CD4-positive, CD25-positive, alpha-beta regulatory T cell (primary cell): ENCODE data around the gene EXOSC2. TPM values are rescaled to one million over a fixed set of nuclear protein-coding genes. Genes with fewer than 3 reads are reported as not detected.

Source experiments
- ATAC-seq, 2 donors: fragments of 150-1000 bp; cut with Tn5 transposase; one replicate each; pipeline ENCODE4 v1.10.0; 2021; ENCODE audit warnings: low read depth in 2 of 2, moderate number of reproducible peaks in 2 of 2, moderate library complexity in 1 of 2
- DNase-seq, 3 donors: peaks; one replicate each; pipeline versions ENCODE4 v3.0.0 to v3.0.0-alpha.2; 2012 to 2022; ENCODE audit warnings: mixed read lengths in 1 of 3
- H3K27ac ChIP-seq: one replicate; pipeline ENCODE4 v1.7.0; 2013; ENCODE audit warnings: mild to moderate bottlenecking, low read length; ENCODE audit not compliant: insufficient read depth, poor library complexity, severe bottlenecking
- H3K27me3 ChIP-seq: one replicate; pipeline ENCODE4 v1.7.0; 2013; ENCODE audit warnings: low read length; ENCODE audit not compliant: control insufficient read depth, insufficient read depth
- H3K36me3 ChIP-seq: one replicate; pipeline ENCODE4 v1.7.0; 2013; ENCODE audit warnings: mild to moderate bottlenecking, low read length, moderate library complexity; ENCODE audit not compliant: control insufficient read depth, insufficient read depth
- H3K4me1 ChIP-seq: 2 replicates; pipeline ENCODE4 v1.7.0; 2013; ENCODE audit warnings: mild to moderate bottlenecking, low read length; ENCODE audit not compliant: insufficient read depth, control insufficient read depth, poor library complexity, severe bottlenecking
- H3K4me3 ChIP-seq: one replicate; pipeline ENCODE4 v1.7.0; 2013; ENCODE audit warnings: low read depth, mild to moderate bottlenecking, low read length, moderate library complexity
- H3K9me3 ChIP-seq, 2 experiments: 1 replicate in 1 of 2; 2 replicates in 1 of 2; pipeline ENCODE4 v1.7.0; 2013; ENCODE audit warnings: low read length in 2 of 2, mild to moderate bottlenecking in 1 of 2, moderate library complexity in 1 of 2; ENCODE audit not compliant: control insufficient read depth in 2 of 2
- H3K27ac Mint-ChIP-seq, 3 donors: one replicate each; pipeline ENCODE4 v1.8.0; 2020 to 2022; ENCODE audit warnings: mild to moderate bottlenecking in 3 of 3, mixed read lengths in 3 of 3, moderate library complexity in 2 of 3
- H3K27me3 Mint-ChIP-seq: one replicate; pipeline ENCODE4 v1.8.0; 2022; ENCODE audit warnings: mild to moderate bottlenecking, mixed read lengths
- H3K36me3 Mint-ChIP-seq: one replicate; pipeline ENCODE4 v1.8.0; 2020; ENCODE audit warnings: mixed read lengths
- H3K4me1 Mint-ChIP-seq, 4 donors: one replicate each; pipeline ENCODE4 v1.8.0; 2020 to 2022; ENCODE audit warnings: mixed read lengths in 4 of 4, mild to moderate bottlenecking in 1 of 4
- H3K4me3 Mint-ChIP-seq, 4 donors: one replicate each; pipeline ENCODE4 v1.8.0; 2020 to 2022; ENCODE audit warnings: mild to moderate bottlenecking in 4 of 4, mixed read lengths in 4 of 4, moderate library complexity in 3 of 4
- H3K9me3 Mint-ChIP-seq, 7 donors: one replicate each; pipeline ENCODE4 v1.8.0; 2020 to 2022; ENCODE audit warnings: mixed read lengths in 7 of 7, mild to moderate bottlenecking in 3 of 7, moderate library complexity in 2 of 7
- polyA plus RNA-seq, 4 donors: library from polyadenylated mRNA; unstranded; fragments of 300-500 nt; fragmentation: Illumina TruSeq; gene quantifications; one replicate each; pipeline ENCODE4 v1.2.3, GENCODE V29; 2021
- total RNA-seq: library from RNA; stranded (reverse); gene quantifications from one replicate; pipeline ENCODE4 v1.2.3, GENCODE V29; 2022

Gene EXOSC2
- total and polyA plus RNA-seq, 5 donors from 2014 or later, result 24.1 to 47.1 (median 28.6) TPM

DNA sequence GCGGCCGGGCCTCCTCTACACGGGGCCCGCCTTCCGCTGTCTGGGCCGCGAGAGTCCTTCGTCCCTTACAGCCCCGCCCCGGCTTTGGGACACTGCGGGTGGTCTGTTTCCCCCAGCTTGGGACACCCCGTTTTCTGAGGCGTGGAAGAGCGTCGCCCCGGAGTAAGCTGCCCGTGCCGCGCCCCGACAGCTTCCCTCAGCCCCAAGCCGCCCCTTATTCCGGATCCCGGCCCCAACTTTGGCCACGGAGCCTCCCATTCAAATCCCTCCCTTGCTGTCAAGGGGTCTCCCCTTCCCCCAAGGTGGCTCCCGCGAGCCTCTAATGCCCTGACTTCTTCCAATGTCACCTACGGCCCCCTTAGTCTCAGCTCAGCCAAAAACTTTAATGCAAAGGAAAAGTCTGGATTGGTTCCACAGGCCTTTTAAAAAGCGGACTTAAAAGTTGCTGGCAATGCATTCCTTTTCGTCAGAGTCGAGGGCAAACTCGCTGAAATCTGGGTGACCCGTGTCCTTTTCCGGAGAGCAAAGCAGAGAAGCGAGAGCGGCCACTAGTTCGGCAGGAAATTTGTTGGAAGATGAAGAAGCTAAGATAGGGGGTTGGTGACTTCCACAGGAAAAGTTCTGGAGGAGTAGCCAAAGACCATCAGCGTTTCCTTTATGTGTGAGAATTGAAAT is 19.8 kb downstream of the EXOSC2 start:
- ATAC-seq, result no peak
- peaks cover 5% of the 10 kb centered on the region for H3K27me3 Mint-ChIP-seq
- peak overlapping the region; percentile 57 to 95 (median 94) for H3K27ac Mint-ChIP-seq

DNA sequence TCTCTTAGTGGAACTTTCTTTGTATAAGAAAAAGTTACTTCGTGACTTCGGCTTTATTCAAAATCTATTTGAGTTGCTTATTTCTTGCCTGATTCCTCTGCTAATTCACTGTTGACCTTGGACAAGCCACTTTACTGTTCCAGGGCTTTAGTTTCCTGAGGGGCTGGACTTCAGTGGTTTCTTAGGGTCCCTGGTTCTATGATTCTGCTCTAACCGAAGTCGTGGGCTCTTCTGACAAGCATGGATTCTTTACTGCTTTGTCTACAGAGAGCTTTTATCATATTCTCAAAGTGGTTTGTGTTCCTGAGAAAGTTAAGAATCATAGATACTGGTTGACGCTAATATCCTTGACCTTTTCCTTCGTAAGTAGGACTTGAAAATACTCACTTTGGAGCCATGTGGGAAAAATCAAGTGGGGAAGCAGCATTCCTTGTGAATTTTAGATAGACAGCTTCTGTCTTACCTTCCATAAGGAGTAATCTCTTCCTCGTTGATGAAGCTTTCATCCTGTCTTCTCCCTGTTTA is 21.1 kb downstream of the EXOSC2 start:
- peak overlapping the region; percentile 44 to 79 (median 67) for H3K27ac Mint-ChIP-seq
- peaks cover 5% of the 10 kb centered on the region for H3K36me3 Mint-ChIP-seq
- ATAC-seq, result no peak
- H3K9me3 Mint-ChIP-seq, result peaks cover 0 to 1% (median 0%) of the 10 kb centered on the region in 7 donors
- no peak for DNase-seq
- peak overlapping the region; percentile 85 for H3K4me3 ChIP-seq
- peak overlapping the region; percentile 86 to 98 (median 94) for H3K4me3 Mint-ChIP-seq
- peaks cover 5% of the 10 kb centered on the region for H3K27me3 Mint-ChIP-seq
- no peaks in the 10 kb centered on the region for H3K9me3 ChIP-seq
- no peaks in the 10 kb centered on the region for H3K27me3 ChIP-seq
- peaks cover 39% of the 10 kb centered on the region for H3K4me1 ChIP-seq
- H3K36me3 ChIP-seq, result no peaks in the 10 kb centered on the region
- H3K4me1 Mint-ChIP-seq, result peaks cover 20 to 52% (median 36%) of the 10 kb centered on the region in 4 donors
- H3K27ac ChIP-seq, result no peak overlapping the region

More for the DNA sequence above, 19.8 kb downstream of the EXOSC2 start:
- peak overlapping the region; percentile 86 to 98 (median 94) for H3K4me3 Mint-ChIP-seq
- Histone ChIP-seq H3K4me3 (peak overlapping the region; percentile 85), H3K36me3 (no peaks in the 10 kb centered on the region), H3K27me3 (no peaks in the 10 kb centered on the region), H3K27ac (peak overlapping the region; percentile 98), H3K9me3 (no peaks in the 10 kb centered on the region), H3K4me1 (peaks cover 39% of the 10 kb centered on the region)
- no peaks in the 10 kb centered on the region for H3K36me3 Mint-ChIP-seq
- H3K9me3 Mint-ChIP-seq, result peaks cover 0 to 1% (median 0%) of the 10 kb centered on the region in 7 donors
- peak in 1 of 3 donors; percentile 20 for DNase-seq
- peaks cover 20 to 46% (median 31%) of the 10 kb centered on the region in 4 donors for H3K4me1 Mint-ChIP-seq

DNA sequence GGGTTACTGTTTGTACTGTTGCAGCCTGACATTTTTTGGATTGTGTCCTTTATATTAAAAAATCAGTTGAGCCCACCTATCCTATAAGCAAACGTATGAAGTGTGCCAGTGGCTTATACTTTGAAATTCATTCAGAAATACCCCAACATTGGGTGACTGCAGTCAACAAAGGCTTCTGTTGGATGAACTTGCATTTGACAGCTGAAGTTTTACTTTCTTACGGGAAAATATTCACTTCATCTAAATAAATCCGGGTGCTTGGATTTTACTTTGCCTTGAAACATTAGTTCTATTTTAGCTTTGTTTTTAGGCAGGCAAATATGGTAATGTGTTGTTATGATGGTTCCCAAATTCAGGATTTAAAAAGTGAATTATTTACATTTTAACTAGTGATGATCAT is 21.7 kb downstream of the EXOSC2 start:
- Mint-ChIP-seq H3K9me3 (peaks cover 0 to 1% (median 0%) of the 10 kb centered on the region in 7 donors), H3K36me3 (peaks cover 5% of the 10 kb centered on the region), H3K27me3 (peaks cover 5% of the 10 kb centered on the region), H3K4me1 (peaks cover 24 to 57% (median 40%) of the 10 kb centered on the region in 4 donors), H3K4me3 (peak overlapping the region; percentile 86 to 98 (median 94)), H3K27ac (peak overlapping the region in 1 of 3 donors; percentile 67)
- H3K9me3 ChIP-seq, result no peaks in the 10 kb centered on the region
- no peak for ATAC-seq
- peak overlapping the region; percentile 85 for H3K4me3 ChIP-seq
- no peaks in the 10 kb centered on the region for H3K27me3 ChIP-seq
- DNase-seq, result no peak
- no peak overlapping the region for H3K27ac ChIP-seq
- peaks cover 39% of the 10 kb centered on the region for H3K4me1 ChIP-seq
- no peaks in the 10 kb centered on the region for H3K36me3 ChIP-seq

DNA sequence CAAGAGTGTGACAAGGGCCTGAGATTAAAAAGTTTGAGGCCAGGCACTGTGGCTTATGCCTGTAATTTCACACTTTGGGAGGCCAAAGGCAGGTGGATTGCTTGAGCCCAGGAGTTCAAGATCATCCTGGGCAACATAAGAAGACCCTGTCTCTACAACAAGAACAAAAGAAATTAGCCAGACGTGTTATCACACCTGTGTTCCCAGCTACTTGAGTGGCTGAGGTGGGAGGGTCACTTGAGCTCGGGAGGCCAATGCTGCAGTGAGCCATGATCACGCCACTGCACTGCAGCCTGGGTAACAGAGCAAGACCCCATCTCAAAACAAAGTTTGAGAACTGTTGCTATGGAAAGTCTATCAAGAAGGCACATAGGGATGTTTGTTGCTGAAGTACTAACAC is 25.0 kb downstream of the EXOSC2 start:
- H3K27ac ChIP-seq, result no peak overlapping the region
- ATAC-seq (no peak), DNase-seq (no peak)
- H3K4me1 ChIP-seq, result peaks cover 29% of the 10 kb centered on the region
- Mint-ChIP-seq H3K9me3 (no peaks in the 10 kb centered on the region), H3K27me3 (no peaks in the 10 kb centered on the region), H3K36me3 (peaks cover 11% of the 10 kb centered on the region), H3K27ac (no peak overlapping the region), H3K4me1 (peaks cover 31 to 54% (median 42%) of the 10 kb centered on the region in 4 donors), H3K4me3 (no peak overlapping the region)
- no peaks in the 10 kb centered on the region for H3K36me3 ChIP-seq
- no peaks in the 10 kb centered on the region for H3K9me3 ChIP-seq
- H3K27me3 ChIP-seq, result no peaks in the 10 kb centered on the region
- H3K4me3 ChIP-seq, result no peak overlapping the region

- H3K27ac ChIP-seq, result no peak overlapping the region
- ATAC-seq, result no peak
- no peaks in the 10 kb centered on the region for H3K9me3 Mint-ChIP-seq
Observed at GRCh38 chr9:130720762-130721161, 27.2 kb downstream of the EXOSC2 start.

DNA sequence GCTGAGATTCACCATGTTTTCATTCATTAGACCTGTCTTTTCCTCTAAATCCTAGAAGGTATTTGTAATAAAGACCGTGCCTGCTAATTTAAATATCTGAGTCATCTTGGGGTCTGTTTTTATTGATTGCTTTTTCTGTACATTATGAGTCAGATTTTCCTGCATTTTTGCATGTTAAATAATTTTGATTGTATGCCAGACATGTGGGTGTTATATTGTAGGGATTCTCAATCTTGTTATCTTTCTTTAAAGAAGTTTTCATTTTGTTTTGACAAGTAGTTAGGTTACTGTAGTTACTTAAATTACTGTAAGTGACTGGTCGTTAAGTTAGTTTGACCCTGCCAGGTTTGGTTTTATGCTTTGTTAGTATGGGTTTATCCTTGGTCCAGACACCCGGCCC is 35.1 kb downstream of the EXOSC2 start:
- Mint-ChIP-seq H3K36me3 (peaks cover 5% of the 10 kb centered on the region), H3K4me3 (no peak overlapping the region), H3K27ac (peak overlapping the region in 1 of 3 donors; percentile 4), H3K27me3 (no peaks in the 10 kb centered on the region), H3K9me3 (peaks cover 0 to 1% (median 0%) of the 10 kb centered on the region in 7 donors), H3K4me1 (peaks cover 25 to 39% (median 28%) of the 10 kb centered on the region in 4 donors)
- Histone ChIP-seq H3K27me3 (no peaks in the 10 kb centered on the region), H3K4me3 (no peak overlapping the region), H3K27ac (no peak overlapping the region), H3K9me3 (no peaks in the 10 kb centered on the region), H3K36me3 (no peaks in the 10 kb centered on the region), H3K4me1 (no peaks in the 10 kb centered on the region)
- DNase-seq, result no peak
- no peak for ATAC-seq

More at GRCh38 chr9:130720762-130721161, 27.2 kb downstream of the EXOSC2 start:
- Mint-ChIP-seq H3K27me3 (no peaks in the 10 kb centered on the region), H3K27ac (peak overlapping the region in 1 of 3 donors; percentile 30), H3K4me1 (peaks cover 17 to 34% (median 25%) of the 10 kb centered on the region in 4 donors), H3K36me3 (peaks cover 12% of the 10 kb centered on the region), H3K4me3 (peak overlapping the region in 1 of 4 donors; percentile 25)
- Histone ChIP-seq H3K4me1 (peaks cover 8% of the 10 kb centered on the region), H3K36me3 (no peaks in the 10 kb centered on the region), H3K4me3 (no peak overlapping the region), H3K9me3 (no peaks in the 10 kb centered on the region), H3K27me3 (no peaks in the 10 kb centered on the region)
- no peak for DNase-seq

- H3K4me3 Mint-ChIP-seq, result no peak overlapping the region
Observed at GRCh38 chr9:130729145-130729544, 35.6 kb downstream of the EXOSC2 start.

More at GRCh38 chr9:130729145-130729544, 35.6 kb downstream of the EXOSC2 start:
- Histone ChIP-seq H3K4me3 (no peak overlapping the region), H3K36me3 (no peaks in the 10 kb centered on the region), H3K9me3 (no peaks in the 10 kb centered on the region), H3K27ac (no peak overlapping the region), H3K4me1 (no peaks in the 10 kb centered on the region), H3K27me3 (no peaks in the 10 kb centered on the region)
- DNase-seq (no peak), ATAC-seq (no peak)
- Mint-ChIP-seq H3K9me3 (peaks cover 0 to 1% (median 0%) of the 10 kb centered on the region in 7 donors), H3K36me3 (peaks cover 5% of the 10 kb centered on the region), H3K27ac (no peak overlapping the region), H3K27me3 (no peaks in the 10 kb centered on the region), H3K4me1 (peaks cover 25 to 39% (median 29%) of the 10 kb centered on the region in 4 donors)
